Measurements from ENCODE around the gene C2orf92. TPM values are rescaled to one million over a fixed set of nuclear protein-coding genes. Genes with fewer than 3 reads are reported as not detected.

Gene C2orf92
- total RNA-seq, 2 experiments from 2014 or later: 2.7 to 2.8 TPM

- peak overlapping the region; percentile 95 for H3K27ac Mint-ChIP-seq
- peaks cover 54% of the 10 kb centered on the region for H3K36me3 Mint-ChIP-seq (ENCODE audit: low read depth)
- peaks cover 71% of the 10 kb centered on the region for H3K4me1 Mint-ChIP-seq (ENCODE audit: low read depth)
- intact Hi-C loops (cut with micrococcal nuclease): loop anchor here (10.0 kb wide), 1 partner anchor 1617 kb away; the partner anchor contains the start of genes EIF5B and TXNDC9
- peak; percentile 84 for DNase-seq
- peak overlapping the region; percentile 85 for H3K4me3 Mint-ChIP-seq
- CTCF ChIA-PET: interaction anchor here (0.6 to 2.6 kb wide), 7 partner anchors 8 to 128 kb away, joined by 3 to 20 read pairs (median 6); no protein-coding TSS in a partner anchor
- no peaks in the 10 kb centered on the region for H3K9me3 Mint-ChIP-seq
- no peaks in the 10 kb centered on the region for H3K27me3 Mint-ChIP-seq (ENCODE audit: low read depth)
These were observed 48.8 kb downstream of the C2orf92 start for GRCh38 chr2:97718051-97718882.

GRCh38 chr2:97718942-97719341 lies 49.4 kb downstream of the C2orf92 start:
- H3K27ac Mint-ChIP-seq: peak overlapping the region; percentile 95
- H3K36me3 Mint-ChIP-seq (ENCODE audit: low read depth): peaks cover 52% of the 10 kb centered on the region
- intact Hi-C loops (cut with micrococcal nuclease): loop anchor here (10.0 kb wide), 1 partner anchor 1616 kb away; the partner anchor contains the start of genes EIF5B and TXNDC9

GRCh38 chr2:97719362-97720155 lies 50.0 kb downstream of the C2orf92 start:
- H3K4me1 Mint-ChIP-seq (ENCODE audit: low read depth): peaks cover 72% of the 10 kb centered on the region
- peaks cover 49% of the 10 kb centered on the region for H3K36me3 Mint-ChIP-seq (ENCODE audit: low read depth)
- no peaks in the 10 kb centered on the region for H3K9me3 Mint-ChIP-seq
- peak overlapping the region; percentile 85 for H3K4me3 Mint-ChIP-seq
- CTCF ChIA-PET: interaction anchor here (2.5 to 2.6 kb wide), 2 partner anchors 11 to 21 kb away, joined by 14 to 20 read pairs; no protein-coding TSS in a partner anchor
- intact Hi-C loops (cut with micrococcal nuclease): loop anchor here (10.0 kb wide), 1 partner anchor 1615 kb away; the partner anchor contains the start of genes EIF5B and TXNDC9
- peak overlapping the region; percentile 95 for H3K27ac Mint-ChIP-seq
- H3K27me3 Mint-ChIP-seq (ENCODE audit: low read depth): no peaks in the 10 kb centered on the region
- no peak for DNase-seq

More at GRCh38 chr2:97718942-97719341, 49.4 kb downstream of the C2orf92 start:
- H3K9me3 Mint-ChIP-seq: no peaks in the 10 kb centered on the region
- CTCF ChIA-PET: interaction anchor here (0.8 to 2.6 kb wide), 5 partner anchors 10 to 129 kb away, joined by 3 to 20 read pairs (median 7); no protein-coding TSS in a partner anchor
- peaks cover 68% of the 10 kb centered on the region for H3K4me1 Mint-ChIP-seq (ENCODE audit: low read depth)
- DNase-seq: no peak
- peak overlapping the region; percentile 85 for H3K4me3 Mint-ChIP-seq
- no peaks in the 10 kb centered on the region for H3K27me3 Mint-ChIP-seq (ENCODE audit: low read depth)

- intact Hi-C loops (cut with micrococcal nuclease): no loop called here
- Mint-ChIP-seq H3K36me3 (ENCODE audit: low read depth) (peaks cover 46% of the 10 kb centered on the region), H3K27me3 (ENCODE audit: low read depth) (no peaks in the 10 kb centered on the region), H3K9me3 (no peaks in the 10 kb centered on the region), H3K4me3 (no peak overlapping the region), H3K4me1 (ENCODE audit: low read depth) (peaks cover 73% of the 10 kb centered on the region), H3K27ac (peak overlapping the region; percentile 72)
- no peak for DNase-seq
- CTCF ChIA-PET: interaction anchor here (0.9 kb wide), 1 partner anchor 14 kb away, joined by 9 read pairs; no protein-coding TSS in a partner anchor
These were observed 51.2 kb downstream of the C2orf92 start for GRCh38 chr2:97720746-97721145.

- Mint-ChIP-seq H3K4me1 (ENCODE audit: low read depth) (peaks cover 69% of the 10 kb centered on the region), H3K27me3 (ENCODE audit: low read depth) (no peaks in the 10 kb centered on the region), H3K27ac (no peak overlapping the region), H3K4me3 (no peak overlapping the region), H3K9me3 (no peaks in the 10 kb centered on the region), H3K36me3 (ENCODE audit: low read depth) (peaks cover 54% of the 10 kb centered on the region)
- CTCF ChIA-PET: interaction anchor here (0.7 to 1.1 kb wide), 2 partner anchors 19 to 20 kb away, joined by 3 to 4 read pairs; no protein-coding TSS in a partner anchor
- no peak for DNase-seq
- intact Hi-C loops (cut with micrococcal nuclease): no loop called here
These were observed 52.7 kb downstream of the C2orf92 start for GRCh38 chr2:97722227-97722626.

GRCh38 chr2:97723156-97724072 lies 53.9 kb downstream of the C2orf92 start:
- intact Hi-C loops (cut with micrococcal nuclease): no loop called here
- no peak for DNase-seq
- Mint-ChIP-seq H3K9me3 (no peaks in the 10 kb centered on the region), H3K27ac (no peak overlapping the region), H3K4me3 (no peak overlapping the region), H3K27me3 (ENCODE audit: low read depth) (no peaks in the 10 kb centered on the region), H3K4me1 (ENCODE audit: low read depth) (peaks cover 69% of the 10 kb centered on the region), H3K36me3 (ENCODE audit: low read depth) (peaks cover 66% of the 10 kb centered on the region)
- CTCF ChIA-PET: no interaction called here

- Mint-ChIP-seq H3K4me1 (ENCODE audit: low read depth) (peaks cover 67% of the 10 kb centered on the region), H3K27ac (no peak overlapping the region), H3K27me3 (ENCODE audit: low read depth) (no peaks in the 10 kb centered on the region), H3K9me3 (peaks cover 3% of the 10 kb centered on the region), H3K36me3 (ENCODE audit: low read depth) (peaks cover 66% of the 10 kb centered on the region), H3K4me3 (no peak overlapping the region)
- DNase-seq: no peak
- intact Hi-C loops (cut with micrococcal nuclease): no loop called here
- CTCF ChIA-PET: no interaction called here
These were observed 54.5 kb downstream of the C2orf92 start for GRCh38 chr2:97724073-97724410.

GRCh38 chr2:97724501-97724900 lies 55.0 kb downstream of the C2orf92 start:
- intact Hi-C loops (cut with micrococcal nuclease): no loop called here
- Mint-ChIP-seq H3K4me3 (no peak overlapping the region), H3K27ac (no peak overlapping the region), H3K4me1 (ENCODE audit: low read depth) (peaks cover 65% of the 10 kb centered on the region), H3K36me3 (ENCODE audit: low read depth) (peaks cover 67% of the 10 kb centered on the region), H3K9me3 (peaks cover 3% of the 10 kb centered on the region), H3K27me3 (ENCODE audit: low read depth) (no peaks in the 10 kb centered on the region)
- CTCF ChIA-PET: no interaction called here
- no peak for DNase-seq

GRCh38 chr2:97724946-97725688 lies 55.6 kb downstream of the C2orf92 start:
- intact Hi-C loops (cut with micrococcal nuclease): no loop called here
- H3K27ac Mint-ChIP-seq: no peak overlapping the region
- H3K27me3 Mint-ChIP-seq (ENCODE audit: low read depth): no peaks in the 10 kb centered on the region
- no peak overlapping the region for H3K4me3 Mint-ChIP-seq
- peaks cover 59% of the 10 kb centered on the region for H3K4me1 Mint-ChIP-seq (ENCODE audit: low read depth)
- peaks cover 3% of the 10 kb centered on the region for H3K9me3 Mint-ChIP-seq
- H3K36me3 Mint-ChIP-seq (ENCODE audit: low read depth): peaks cover 67% of the 10 kb centered on the region
- CTCF ChIA-PET: interaction anchor here (0.8 to 6.5 kb wide), 4 partner anchors 11 to 134 kb away, joined by 3 to 34 read pairs (median 4); no protein-coding TSS in a partner anchor
- DNase-seq: no peak

GRCh38 chr2:97726261-97727064 lies 57.0 kb downstream of the C2orf92 start:
- Mint-ChIP-seq H3K4me1 (ENCODE audit: low read depth) (peaks cover 54% of the 10 kb centered on the region), H3K4me3 (no peak overlapping the region), H3K36me3 (ENCODE audit: low read depth) (peaks cover 71% of the 10 kb centered on the region), H3K27ac (peak overlapping the region; percentile 78), H3K9me3 (peaks cover 5% of the 10 kb centered on the region), H3K27me3 (ENCODE audit: low read depth) (no peaks in the 10 kb centered on the region)
- intact Hi-C loops (cut with micrococcal nuclease): no loop called here
- CTCF ChIA-PET: interaction anchor here (0.8 to 6.5 kb wide), 6 partner anchors 8 to 136 kb away, joined by 3 to 34 read pairs (median 6); no protein-coding TSS in a partner anchor
- no peak for DNase-seq

Measured in activated naive CD4-positive, alpha-beta T cell treated with anti-CD3 and anti-CD28 coated beads for 36 hours (primary cell).